GM12878 (cell line): ENCODE data around the gene STPG3. TPM values are rescaled to one million over a fixed set of nuclear protein-coding genes. Genes with fewer than 3 reads are reported as not detected.
A peak's percentile ranks its signal among the peaks of the same experiment; 100 is the strongest.

ENCODE experiments used
- ATAC-seq: fragments of 200-7000 bp; cut with Tn5 transposase; 3 replicates; pipeline ENCODE4 v1.9.1; 2020; ENCODE audit warnings: mild to moderate bottlenecking, moderate library complexity
- BruUV-seq: library from RNA; stranded (reverse); fragments of 400-500 nt; replicated peaks from 2 replicates; lab custom pipeline; 2021; lab: Mats Ljungman, UMichigan
- CTCF ChIA-PET: fragments of 300-600 bp; sonication (Branson Sonifier 250); formaldehyde crosslinking; extraction: SDS; loops from one replicate; lab custom pipeline; 2021; ENCODE audit warnings: inconsistent platforms; lab: Yijun Ruan, JAX
- POLR2A ChIA-PET: fragments of 350-600 bp; formaldehyde crosslinking; extraction: SDS; loops from one replicate; lab custom pipeline; 2021; ENCODE audit warnings: inconsistent platforms; lab: Charles Lee
- RAD21 ChIA-PET: fragments of 300-600 bp; sonication (Branson Sonifier 250); formaldehyde crosslinking; loops from one replicate; lab custom pipeline; 2023; ENCODE audit warnings: antibody characterized with exemption; ENCODE audit not compliant: unreplicated experiment; lab: Charles Lee
- SMC1A ChIA-PET: fragments of 300-600 bp; sonication (Branson Sonifier 250); formaldehyde crosslinking; loops from one replicate; lab custom pipeline; 2023; ENCODE audit not compliant: unreplicated experiment, uncharacterized antibody; lab: Charles Lee
- DNase-seq: peaks from one replicate; pipeline ENCODE4 v3.0.0-alpha.2; 2011; ENCODE audit warnings: low read depth, low spot score
- FAIRE-seq: peaks from 3 replicates; lab custom pipeline; 2011; peaks lifted over from hg19 to GRCh38; lab: Jason Lieb, UNC
- H2AFZ ChIP-seq: 2 replicates; pipeline ENCODE4 v1.6.0; 2011; ENCODE audit warnings: low read depth, low read length, control low read depth; ENCODE audit not compliant: control insufficient read depth
- H3K27ac ChIP-seq: 2 replicates; pipeline ENCODE4 v1.5.1; 2011; ENCODE audit warnings: control low read depth; ENCODE audit not compliant: control insufficient read depth, insufficient read depth
- H3K27me3 ChIP-seq, 2 experiments: replicated peaks in 1 of 2; 2 replicates each; pipeline versions ENCODE4 v1.6.0 to v1.6.1; 2011; ENCODE audit warnings: low read length in 1 of 2; ENCODE audit not compliant: control insufficient read depth in 2 of 2, insufficient read depth in 2 of 2
- H3K36me3 ChIP-seq, 2 experiments: 2 replicates each; pipeline ENCODE4 v1.5.1; 2011; ENCODE audit warnings: low read length in 1 of 2; ENCODE audit not compliant: control insufficient read depth in 2 of 2, insufficient read depth in 2 of 2
- H3K4me1 ChIP-seq: 2 replicates; pipeline ENCODE4 v1.6.1; 2011; ENCODE audit warnings: mild to moderate bottlenecking, low read length, moderate library complexity, mixed read lengths; ENCODE audit not compliant: control insufficient read depth, insufficient read depth
- H3K4me2 ChIP-seq: 2 replicates; pipeline ENCODE4 v1.6.0; 2011; ENCODE audit warnings: control low read depth; ENCODE audit not compliant: control insufficient read depth, insufficient read depth
- H3K4me3 ChIP-seq: fragments of 200-600 bp; sonication (generic); 2 replicates; pipeline ENCODE4 v1.5.1; 2016
- H3K79me2 ChIP-seq: 2 replicates; pipeline ENCODE4 v1.6.0; 2011; ENCODE audit warnings: low read length; ENCODE audit not compliant: control insufficient read depth, insufficient read depth
- H3K9ac ChIP-seq: 2 replicates; pipeline ENCODE4 v1.8.0; 2011; ENCODE audit warnings: low read length, control low read depth, mixed read lengths; ENCODE audit not compliant: control insufficient read depth, insufficient read depth
- H3K9me3 ChIP-seq: replicated peaks from 3 replicates; pipeline ENCODE4 v1.5.1; 2011; ENCODE audit warnings: mild to moderate bottlenecking, low read length; ENCODE audit not compliant: control insufficient read depth, insufficient read depth
- H4K20me1 ChIP-seq: 2 replicates; pipeline ENCODE4 v1.6.0; 2011; ENCODE audit not compliant: control insufficient read depth, insufficient read depth
- BACH1 ChIP-seq: fragments of 450-650 bp; IDR thresholded peaks from 2 replicates; pipeline ENCODE4 v1.6.1; 2017; ENCODE audit warnings: mild to moderate bottlenecking, borderline replicate concordance
- BCL11A ChIP-seq: IDR thresholded peaks from 2 replicates; pipeline ENCODE4 v1.6.1; 2011; ENCODE audit warnings: low read depth, low read length
- FOXK2 ChIP-seq: fragments of 450-650 bp; IDR thresholded peaks from 2 replicates; pipeline ENCODE4 v1.6.1; 2017; ENCODE audit warnings: mild to moderate bottlenecking, moderate library complexity
- IKZF1 ChIP-seq: fragments of 450-650 bp; conservative IDR thresholded peaks from 2 replicates; pipeline ENCODE4 v1.6.1; 2017; ENCODE audit warnings: antibody characterized with exemption, mild to moderate bottlenecking
- MEF2B ChIP-seq: fragments of 450-650 bp; IDR thresholded peaks from 2 replicates; pipeline ENCODE4 v1.6.1; 2018; ENCODE audit warnings: mild to moderate bottlenecking, moderate library complexity; ENCODE audit not compliant: partially characterized antibody, poor library complexity, severe bottlenecking
- NFIC ChIP-seq: IDR thresholded peaks from 2 replicates; pipeline ENCODE4 v1.6.1; 2012; ENCODE audit warnings: low read depth, mild to moderate bottlenecking, inconsistent platforms, low read length, moderate library complexity
- NR2F1 ChIP-seq: fragments of 450-650 bp; conservative IDR thresholded peaks from 2 replicates; pipeline ENCODE4 v1.6.1; 2017; ENCODE audit warnings: mild to moderate bottlenecking
- POLR2A ChIP-seq: IDR thresholded peaks from 2 replicates; pipeline ENCODE4 v1.6.1; 2011; ENCODE audit warnings: low read depth, mild to moderate bottlenecking, low read length
- RB1 ChIP-seq: fragments of 450-650 bp; formaldehyde crosslinking; IDR thresholded peaks from 2 replicates; pipeline ENCODE4 v1.6.1; 2017; ENCODE audit warnings: mild to moderate bottlenecking, borderline replicate concordance
- SMC3 ChIP-seq: IDR thresholded peaks from 2 replicates; pipeline ENCODE4 v1.6.1; 2011; ENCODE audit warnings: low read length, improper control_type of control experiment, borderline replicate concordance
- SP1 ChIP-seq: IDR thresholded peaks from one replicate; pipeline ENCODE4 v1.6.1; 2011; ENCODE audit warnings: low read depth, low read length
- SPI1 ChIP-seq: IDR thresholded peaks from 2 replicates; pipeline ENCODE4 v1.6.1; 2011; ENCODE audit warnings: low read depth, mild to moderate bottlenecking, low read length, moderate library complexity, borderline replicate concordance; ENCODE audit not compliant: insufficient read depth
- SUPT20H ChIP-seq: IDR thresholded peaks from 2 replicates; pipeline ENCODE4 v1.6.1; 2011; ENCODE audit warnings: low read depth, mild to moderate bottlenecking, low read length, moderate library complexity, borderline replicate concordance; ENCODE audit not compliant: control insufficient read depth
- WGBS: methylation state at CpG from one replicate; pipeline ENCODE4 v1.1.6; 2016; ENCODE audit warnings: low lambda C conversion rate; ENCODE audit not compliant: insufficient replicate concordance, insufficient coverage; ENCODE audit errors: missing lambda C conversion rate; 5-methylcytosine and 5-hydroxymethylcytosine counted together
- in situ Hi-C: fragments of 300-500 bp; cut with MboI; formaldehyde crosslinking; loops from 9 replicates; pipeline ENCODE4 v1.14.3; 2018; ENCODE audit warnings: mixed read lengths
- intact Hi-C: fragments of 100-400 bp; cut with micrococcal nuclease; formaldehyde crosslinking; loops from one replicate; pipeline ENCODE4 v1.14.2; 2022; ENCODE audit not compliant: unreplicated experiment
- polyA plus RNA-seq, 11 experiments: library from polyadenylated mRNA; depleted of rRNA in 4 of 11; unstranded in 6 of 11; stranded (reverse) in 5 of 11; fragments of >200 nt; fragmentation: Nextera tagmentation in 4 of 11; fragmentation: Illumina TruSeq in 1 of 11; extraction: Ambion mirVana in 4 of 11; extraction: Trizol in 1 of 11; gene quantifications; 1 replicate in 1 of 11; 2 replicates in 10 of 11; pipeline versions ENCODE4 v1.2.1 to v1.2.3, GENCODE V29; 2011 to 2016; ENCODE audit warnings: inconsistent platforms in 2 of 11, missing spikeins in 2 of 11, low read depth in 1 of 11
- total RNA-seq, 4 experiments: library from RNA; depleted of rRNA in 3 of 4; stranded (reverse); fragments of >200 nt in 3 of 4; fragmentation: Illumina TruSeq in 1 of 4; extraction: Trizol in 1 of 4; gene quantifications; 2 replicates each; pipeline versions ENCODE4 v1.2.1 to v1.2.3, GENCODE V29; 2013 to 2021
- TF ChIP-seq, protein P1 (sequence below): fragments of 150-350 bp; IDR thresholded peaks from 2 replicates; pipeline ENCODE4 v1.6.1; 2016; ENCODE audit warnings: low read depth, low read length

The STPG3 gene
- total and polyA plus RNA-seq, 10 of the 15 experiments (the other 5 are each of a cell fraction or from before 2014, with no cell fraction given), result not detected

DNA sequence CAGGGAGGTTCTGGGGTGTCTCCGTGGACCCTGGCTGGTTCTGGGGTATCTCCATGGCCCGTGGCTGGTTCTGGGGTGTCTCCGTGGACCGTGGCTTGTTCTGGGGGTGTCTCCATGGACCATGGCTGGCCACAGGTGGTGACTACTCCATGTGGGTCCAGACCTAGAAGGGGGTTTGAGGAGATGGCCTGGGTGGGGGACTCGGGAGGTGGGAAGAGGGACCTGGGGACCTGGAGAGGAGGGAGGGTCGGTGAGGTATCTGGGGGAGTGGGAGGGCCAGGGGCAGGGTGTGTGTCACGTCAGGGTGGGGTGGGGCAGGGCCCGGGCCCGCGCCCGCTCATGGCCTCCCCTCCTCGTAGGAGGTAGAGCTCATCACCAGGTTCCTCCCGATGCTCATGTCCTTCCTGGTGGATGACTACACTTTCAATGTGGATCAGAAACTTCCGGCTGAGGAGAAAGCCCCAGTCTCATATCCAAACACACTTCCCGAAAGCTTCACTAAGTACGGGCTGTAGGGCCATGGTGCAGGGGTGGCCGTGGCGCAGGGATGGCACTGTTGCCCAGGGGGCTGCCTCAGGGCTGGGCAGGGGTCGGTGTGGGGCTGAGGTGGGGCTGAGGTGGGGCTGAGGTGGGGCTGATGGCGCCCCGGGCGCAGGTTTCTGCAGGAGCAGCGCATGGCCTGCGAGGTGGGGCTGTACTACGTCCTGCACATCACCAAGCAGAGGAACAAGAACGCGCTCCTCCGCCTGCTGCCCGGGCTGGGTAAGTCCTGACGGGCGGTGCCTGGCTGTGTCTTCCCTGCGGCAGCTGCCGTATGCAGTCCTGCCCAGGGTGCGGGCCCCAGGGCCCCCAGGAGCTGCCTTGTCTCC is 15.7 kb downstream of the STPG3 start (continued):
- TF ChIP-seq, protein P1, sequence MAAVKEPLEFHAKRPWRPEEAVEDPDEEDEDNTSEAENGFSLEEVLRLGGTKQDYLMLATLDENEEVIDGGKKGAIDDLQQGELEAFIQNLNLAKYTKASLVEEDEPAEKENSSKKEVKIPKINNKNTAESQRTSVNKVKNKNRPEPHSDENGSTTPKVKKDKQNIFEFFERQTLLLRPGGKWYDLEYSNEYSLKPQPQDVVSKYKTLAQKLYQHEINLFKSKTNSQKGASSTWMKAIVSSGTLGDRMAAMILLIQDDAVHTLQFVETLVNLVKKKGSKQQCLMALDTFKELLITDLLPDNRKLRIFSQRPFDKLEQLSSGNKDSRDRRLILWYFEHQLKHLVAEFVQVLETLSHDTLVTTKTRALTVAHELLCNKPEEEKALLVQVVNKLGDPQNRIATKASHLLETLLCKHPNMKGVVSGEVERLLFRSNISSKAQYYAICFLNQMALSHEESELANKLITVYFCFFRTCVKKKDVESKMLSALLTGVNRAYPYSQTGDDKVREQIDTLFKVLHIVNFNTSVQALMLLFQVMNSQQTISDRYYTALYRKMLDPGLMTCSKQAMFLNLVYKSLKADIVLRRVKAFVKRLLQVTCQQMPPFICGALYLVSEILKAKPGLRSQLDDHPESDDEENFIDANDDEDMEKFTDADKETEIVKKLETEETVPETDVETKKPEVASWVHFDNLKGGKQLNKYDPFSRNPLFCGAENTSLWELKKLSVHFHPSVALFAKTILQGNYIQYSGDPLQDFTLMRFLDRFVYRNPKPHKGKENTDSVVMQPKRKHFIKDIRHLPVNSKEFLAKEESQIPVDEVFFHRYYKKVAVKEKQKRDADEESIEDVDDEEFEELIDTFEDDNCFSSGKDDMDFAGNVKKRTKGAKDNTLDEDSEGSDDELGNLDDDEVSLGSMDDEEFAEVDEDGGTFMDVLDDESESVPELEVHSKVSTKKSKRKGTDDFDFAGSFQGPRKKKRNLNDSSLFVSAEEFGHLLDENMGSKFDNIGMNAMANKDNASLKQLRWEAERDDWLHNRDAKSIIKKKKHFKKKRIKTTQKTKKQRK, result no peak

DNA sequence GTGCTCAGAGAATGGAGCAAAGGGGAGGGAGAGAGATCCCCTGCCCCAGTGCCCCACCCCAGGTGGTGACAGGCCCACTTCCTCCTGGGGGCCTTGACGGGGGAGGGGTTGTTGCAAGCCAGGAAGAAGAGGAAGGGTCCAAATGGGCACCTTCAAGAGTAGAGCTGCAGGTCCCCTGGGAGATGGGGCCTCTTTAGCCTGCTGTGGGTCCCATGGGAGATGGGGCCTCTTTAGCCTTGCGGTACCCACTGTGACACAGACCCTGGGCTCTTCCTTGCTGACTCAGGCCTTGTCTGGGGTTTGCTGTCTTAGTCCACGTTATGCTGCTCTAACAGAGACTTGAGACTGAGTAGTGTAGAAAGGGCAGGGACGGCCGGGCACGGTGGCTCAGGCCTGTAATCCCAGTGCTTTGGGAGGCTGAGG is 16.9 kb downstream of the STPG3 start:
- BruUV-seq, result no TSS peak
- WGBS, result 13% methylated on average over 6 of the region's 6 CpGs
- in situ Hi-C loops, result no loop called here
- H3K79me2 ChIP-seq, result 0 out of 2 replicates have a peak, but pooled peaks cover 2% of the 10 kb centered on the region
- SMC1A ChIA-PET, result no interaction called here
- H3K4me3 ChIP-seq, result no peak overlapping the region
- no peaks in the 10 kb centered on the region for H3K27me3 ChIP-seq
- RAD21 ChIA-PET, result interaction anchor here (0.8 to 1.9 kb wide), 2 partner anchors 10 to 31 kb away, joined by 3 to 5 read pairs; partner anchors contain the start of gene TOR4A
- POLR2A ChIA-PET, result interaction anchor here (1.2 to 2.4 kb wide), 4 partner anchors 9 to 27 kb away, joined by 3 to 13 read pairs (median 4); partner anchors contain the start of genes NELFB, TOR4A and TUBB4B
- no peak overlapping the region for H3K9ac ChIP-seq
- CTCF ChIA-PET, result interaction anchor here (0.9 to 2.6 kb wide), 2 partner anchors 9 to 31 kb away, joined by 3 to 11 read pairs; partner anchors contain the start of gene TOR4A
- H2AFZ ChIP-seq, result no peak overlapping the region
- peaks cover 6 to 18% of the 10 kb centered on the region in 2 experiments; a peak in 3 of 4 replicates for H3K36me3 ChIP-seq
- H4K20me1 ChIP-seq, result no peaks in the 10 kb centered on the region
- no peaks in the 10 kb centered on the region for H3K9me3 ChIP-seq
- peak overlapping the region; percentile 47 for H3K27ac ChIP-seq
- peaks cover 17% of the 10 kb centered on the region for H3K4me1 ChIP-seq
- peak overlapping the region; percentile 26 for H3K4me2 ChIP-seq
- intact Hi-C loops, result no loop called here
- DNase-seq (peak; percentile 60), FAIRE-seq (no peak), ATAC-seq (peak; percentile 91)
- TF ChIP-seq SP1, result peak; percentile 34
- TF ChIP-seq SPI1, result peak; percentile 44; the same call in 1 of the 2 replicates
- TF ChIP-seq SMC3, result no peak
- 0 out of 2 replicates have a peak, but pooled peaks have one; percentile 24 for TF ChIP-seq BCL11A
- 0 out of 2 replicates have a peak, but pooled peaks have one; percentile 13 for TF ChIP-seq BACH1
- no peak for TF ChIP-seq POLR2A
- 0 out of 2 replicates have a peak, but pooled peaks have one; percentile 15 for TF ChIP-seq NR2F1
- TF ChIP-seq FOXK2, result no peak
- 0 out of 2 replicates have a peak, but pooled peaks have one; percentile 44 for TF ChIP-seq IKZF1
- TF ChIP-seq SUPT20H, result no peak
- TF ChIP-seq RB1, result peak; percentile 32; the same call in 1 of the 2 replicates
- TF ChIP-seq MEF2B, result peak; percentile 98
- TF ChIP-seq NFIC, result no peak
